HG03354 (cell line): ENCODE data around the gene ARL6IP4.

Source experiments
- ATAC-seq: cut with Tn5 transposase; IDR thresholded peaks from one replicate; pipeline ENCODE4 v1.9.1; 2021; ENCODE audit warnings: mild to moderate bottlenecking; ENCODE audit not compliant: unreplicated experiment, poor library complexity, severe bottlenecking

ARL6IP4 gene

DNA sequence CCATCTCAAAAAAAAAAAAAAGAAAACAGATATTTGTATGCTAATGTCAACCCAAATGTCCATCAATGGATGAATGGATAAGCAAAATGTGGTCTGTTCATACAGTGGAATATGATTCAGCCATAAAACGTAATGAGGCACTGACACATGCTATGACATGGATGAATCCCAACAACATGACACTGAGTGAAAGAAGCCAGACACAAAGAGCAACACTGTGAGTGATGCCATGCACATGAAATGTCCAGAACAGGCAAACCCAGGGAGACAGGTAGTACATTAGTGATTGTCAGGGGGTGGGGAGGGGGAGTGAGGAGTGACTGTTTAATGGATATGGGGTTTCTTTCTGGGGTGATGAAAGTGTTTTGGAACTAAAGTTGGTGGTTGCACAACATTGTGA is 50.2 kb downstream of the ARL6IP4 start:
- ATAC-seq, result no peak

DNA sequence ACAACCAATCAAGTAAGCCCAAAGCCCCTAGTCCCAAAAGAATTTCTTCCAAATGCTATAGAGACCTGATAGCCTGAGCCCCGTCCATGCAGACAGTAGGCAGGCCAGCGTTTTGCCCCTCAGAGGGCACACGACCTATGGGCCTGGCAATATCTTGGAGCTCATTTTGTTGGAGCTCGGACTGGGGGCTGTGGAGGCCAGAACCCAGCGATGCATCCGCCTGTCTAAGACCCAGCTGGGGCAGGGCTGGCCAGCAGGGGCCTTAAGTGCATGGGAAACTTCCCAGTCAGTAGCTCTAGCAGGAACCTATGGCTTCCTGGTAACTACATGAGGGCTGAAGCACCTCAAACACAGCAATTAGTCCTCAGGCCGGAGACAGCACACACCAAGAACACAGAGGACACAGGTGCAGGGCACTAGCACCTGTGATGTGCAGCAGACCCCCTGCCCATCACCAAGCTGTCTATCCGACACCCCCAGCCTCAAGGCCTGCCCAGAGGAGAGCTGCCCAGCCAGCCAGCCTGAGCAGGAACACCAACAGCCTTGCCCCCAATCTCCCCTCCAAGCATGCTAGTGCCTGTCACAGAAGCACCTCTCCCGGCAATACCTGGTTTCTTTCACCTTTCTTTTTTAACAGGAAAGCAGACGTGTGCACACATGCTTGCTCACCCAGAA is 50.8 kb downstream of the ARL6IP4 start:
- no peak for ATAC-seq
